GM21825 (cell line): Measurements from ENCODE around the gene DAZAP1.
A peak's percentile ranks its signal among the peaks of the same experiment; 100 is the strongest.

Experiments
- ATAC-seq: cut with Tn5 transposase; IDR thresholded peaks from one replicate; pipeline ENCODE4 v1.9.1; 2021; ENCODE audit warnings: mild to moderate bottlenecking, moderate library complexity; ENCODE audit not compliant: unreplicated experiment

DAZAP1 gene

GRCh38 chr19:1393841-1394240, 13.5 kb upstream of the DAZAP1 start:
- no peak for ATAC-seq

DNA sequence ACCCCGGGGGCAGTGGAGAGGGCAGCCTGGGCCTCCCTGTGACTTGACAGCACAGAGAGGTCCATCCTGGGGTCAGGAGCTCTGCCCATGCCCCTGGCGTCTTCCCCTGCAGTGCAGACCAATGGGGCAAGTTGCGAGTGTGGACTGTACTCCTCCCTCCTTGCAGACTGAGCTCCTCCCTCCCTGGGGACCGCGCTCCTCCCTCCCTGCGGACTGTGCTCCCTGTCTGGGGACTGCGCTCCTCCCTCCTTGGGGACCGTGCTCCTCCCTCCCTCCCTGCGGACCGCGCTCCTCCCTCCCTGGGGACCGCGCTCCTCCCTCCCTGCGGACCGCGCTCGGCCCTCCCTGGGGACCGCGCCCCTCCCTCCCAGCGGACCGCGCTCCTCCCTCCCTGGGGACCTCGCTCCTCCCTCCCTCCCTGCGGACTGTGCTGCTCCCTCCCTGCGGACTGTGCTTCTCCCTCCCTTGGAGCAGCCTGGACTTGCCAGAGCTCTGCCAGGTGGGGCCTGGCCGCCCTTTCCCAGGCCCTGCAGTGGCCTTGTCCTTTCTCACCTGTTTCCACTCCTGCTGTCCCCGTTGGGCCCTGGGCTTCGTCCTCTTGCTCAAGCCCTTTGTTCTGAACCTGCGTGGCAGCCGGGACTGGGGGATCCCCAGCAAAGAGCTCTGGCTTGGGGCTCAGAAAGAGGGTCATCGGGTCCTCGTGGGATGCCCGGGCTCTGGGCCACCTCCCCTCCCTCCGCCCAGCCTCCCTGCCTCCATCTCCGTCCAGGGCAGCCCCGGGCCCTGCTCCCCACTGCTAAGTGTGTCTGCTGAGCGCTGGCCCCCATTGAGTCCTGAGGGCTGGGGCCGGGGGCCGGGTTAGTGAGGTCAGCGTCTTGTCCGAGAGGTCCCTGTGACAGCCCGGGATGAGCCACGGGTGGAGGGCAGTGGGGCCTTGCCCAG, 12.9 kb upstream of the DAZAP1 start:
- no peak for ATAC-seq

DNA sequence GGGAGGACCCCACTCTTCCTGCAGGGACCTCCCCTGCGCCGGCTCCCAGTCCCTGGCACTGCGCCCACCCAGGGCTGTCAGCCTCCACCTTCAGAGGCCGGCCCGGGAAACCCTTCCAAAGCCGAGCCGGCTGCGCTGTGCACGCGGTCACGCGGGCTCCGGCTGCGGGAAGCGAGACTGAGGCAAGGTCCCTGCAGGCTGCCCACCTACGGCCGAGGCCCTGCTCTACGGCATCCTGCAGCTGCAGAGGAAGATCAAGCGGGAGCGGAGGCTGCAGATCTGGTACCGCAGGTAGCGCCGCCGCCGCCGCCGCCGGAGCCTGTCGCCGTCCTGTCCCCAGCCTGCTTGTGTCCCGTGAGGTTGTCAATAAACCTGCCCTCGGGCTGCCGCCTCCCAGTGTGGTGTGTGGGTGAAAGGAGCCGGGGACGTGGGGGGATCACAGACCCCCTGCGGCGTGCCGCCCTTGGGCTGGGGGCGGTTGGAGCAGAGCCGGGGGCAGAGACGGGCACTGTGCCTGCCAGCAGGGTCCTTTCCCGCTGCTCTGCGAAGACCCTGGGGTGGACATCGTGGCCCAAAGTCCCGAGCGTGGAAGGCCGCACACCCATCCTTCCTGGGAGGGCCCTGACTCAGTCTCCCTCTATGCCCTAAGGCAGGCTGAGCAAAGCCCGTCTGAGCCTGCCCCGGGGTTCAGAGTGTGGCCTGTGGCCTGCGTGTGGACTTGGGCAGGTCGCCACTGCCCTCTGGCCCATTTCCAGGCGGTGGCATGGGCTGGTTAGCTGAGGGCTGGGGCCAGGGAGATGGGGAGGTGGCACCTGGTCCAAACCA, 12.0 kb upstream of the DAZAP1 start:
- no peak for ATAC-seq

DNA sequence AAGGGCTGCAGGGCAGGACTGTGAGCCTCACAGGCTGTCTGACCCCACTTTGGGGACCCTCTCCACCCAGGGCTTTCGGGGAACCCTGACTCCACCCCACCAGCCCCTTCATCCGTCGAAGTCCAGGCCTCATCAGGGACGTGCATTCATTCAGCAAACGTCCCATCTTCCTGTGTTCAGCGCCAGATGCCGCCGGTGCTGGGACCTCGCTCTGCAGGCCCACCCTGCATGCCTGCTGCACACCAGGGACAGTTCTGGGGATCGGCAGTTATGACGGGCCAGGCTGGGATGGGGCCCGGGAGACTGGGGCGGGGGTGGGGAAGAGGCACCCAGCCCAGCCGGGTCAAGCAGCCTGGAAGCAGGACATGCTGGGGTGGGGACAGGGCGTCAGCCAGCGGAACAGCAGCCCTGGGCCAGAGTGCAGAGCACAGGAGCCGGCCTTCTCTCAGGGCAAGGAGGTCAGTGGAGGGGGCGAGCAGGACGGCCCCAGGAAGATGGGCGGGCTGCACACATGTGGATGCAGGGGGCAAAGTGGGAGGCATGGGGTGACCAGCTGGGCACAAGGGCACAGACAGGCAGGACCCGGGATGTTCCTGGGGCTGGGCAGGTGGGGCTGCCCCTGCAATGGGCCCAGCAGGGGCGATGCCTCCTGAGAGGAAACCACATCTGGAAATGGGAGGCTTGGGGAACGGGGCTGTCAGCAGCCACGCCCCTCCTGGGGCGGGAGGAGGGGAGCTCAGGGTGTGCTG, 11.2 kb upstream of the DAZAP1 start:
- no peak for ATAC-seq

DNA sequence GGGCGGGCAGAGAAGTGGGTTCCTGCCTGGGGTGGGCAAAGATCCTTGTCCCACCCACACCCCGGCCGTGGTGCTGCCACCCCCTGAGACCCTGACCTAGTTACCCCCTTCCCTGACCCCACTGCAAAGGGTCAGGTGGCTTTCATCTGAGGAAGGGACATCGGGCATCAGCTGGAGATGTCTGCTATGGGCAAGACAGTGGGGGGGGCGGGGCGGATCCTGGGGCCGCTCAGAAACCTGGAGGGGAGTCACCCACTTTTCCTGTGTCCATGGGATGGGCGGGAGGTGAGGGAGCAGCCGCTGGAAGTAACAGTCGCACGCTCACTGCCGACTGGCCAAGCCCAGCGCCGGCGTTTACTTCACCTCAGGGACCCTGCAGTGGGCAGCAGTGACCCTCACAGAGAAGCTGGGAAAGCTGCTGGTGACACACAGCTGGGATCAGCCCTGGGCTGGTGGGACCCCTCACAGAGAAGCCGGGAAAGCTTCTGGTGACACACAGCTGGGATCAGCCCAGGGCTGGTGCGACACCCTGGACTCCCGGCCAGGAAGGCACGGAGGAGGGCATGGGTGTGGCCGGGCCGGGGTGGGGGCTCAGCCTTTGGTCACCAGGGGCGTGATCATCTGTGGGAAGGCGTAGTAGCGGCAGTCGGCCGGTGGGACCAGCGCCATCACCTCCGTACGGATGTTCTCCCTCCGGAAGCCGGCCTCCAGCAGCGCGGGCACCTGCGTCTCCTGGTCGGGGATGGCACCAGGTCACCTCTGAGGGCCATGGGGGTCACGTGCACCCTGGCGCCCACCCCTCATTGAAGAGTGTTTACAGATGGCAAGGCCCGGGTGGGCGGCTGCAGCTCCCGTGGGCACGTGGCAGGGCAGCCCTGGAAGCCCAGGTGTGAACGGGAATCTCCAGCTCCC, 10.4 kb upstream of the DAZAP1 start:
- ATAC-seq, result no peak

DNA sequence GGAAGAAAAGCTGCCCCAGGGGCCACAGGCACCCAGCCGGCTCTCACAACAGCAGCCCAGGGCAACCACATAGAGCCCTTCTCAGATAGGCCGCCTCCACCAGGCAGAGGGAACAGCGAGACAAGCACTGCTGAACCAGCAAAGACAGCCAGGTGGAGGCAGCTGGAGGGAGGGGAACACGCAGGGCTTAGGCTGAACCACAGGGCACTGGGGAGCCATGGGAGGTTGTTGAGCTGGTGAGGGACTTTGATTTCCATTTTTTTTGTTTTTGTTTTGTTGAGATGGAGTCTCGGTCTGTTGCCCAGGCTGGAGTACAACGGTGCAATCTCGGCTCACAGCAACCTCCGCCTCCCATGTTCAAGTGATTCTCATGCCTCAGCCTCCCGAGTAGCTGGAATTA, 9.5 kb upstream of the DAZAP1 start:
- ATAC-seq, result no peak

DNA sequence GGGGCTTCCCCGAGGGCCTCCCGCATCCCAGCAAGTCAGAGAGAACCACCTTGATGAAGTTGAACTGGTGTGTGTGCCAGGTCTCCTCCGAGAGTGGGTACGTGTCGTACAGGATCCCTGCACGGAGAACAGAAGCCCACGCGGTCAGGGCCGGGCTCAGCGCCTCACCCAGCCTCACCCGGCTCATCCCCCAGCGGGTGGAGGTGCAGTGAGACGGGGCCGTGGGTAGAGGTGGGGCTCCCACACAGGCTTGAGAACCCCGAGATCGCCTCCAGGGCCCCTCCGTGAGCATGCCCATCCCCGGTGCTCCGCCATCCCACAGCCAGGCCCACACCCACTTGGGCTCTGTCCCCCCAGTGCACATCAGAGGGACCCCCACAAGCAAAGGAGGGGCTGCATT, 8.3 kb upstream of the DAZAP1 start:
- no peak for ATAC-seq

GRCh38 chr19:1399745-1400144, 7.6 kb upstream of the DAZAP1 start:
- no peak for ATAC-seq

DNA sequence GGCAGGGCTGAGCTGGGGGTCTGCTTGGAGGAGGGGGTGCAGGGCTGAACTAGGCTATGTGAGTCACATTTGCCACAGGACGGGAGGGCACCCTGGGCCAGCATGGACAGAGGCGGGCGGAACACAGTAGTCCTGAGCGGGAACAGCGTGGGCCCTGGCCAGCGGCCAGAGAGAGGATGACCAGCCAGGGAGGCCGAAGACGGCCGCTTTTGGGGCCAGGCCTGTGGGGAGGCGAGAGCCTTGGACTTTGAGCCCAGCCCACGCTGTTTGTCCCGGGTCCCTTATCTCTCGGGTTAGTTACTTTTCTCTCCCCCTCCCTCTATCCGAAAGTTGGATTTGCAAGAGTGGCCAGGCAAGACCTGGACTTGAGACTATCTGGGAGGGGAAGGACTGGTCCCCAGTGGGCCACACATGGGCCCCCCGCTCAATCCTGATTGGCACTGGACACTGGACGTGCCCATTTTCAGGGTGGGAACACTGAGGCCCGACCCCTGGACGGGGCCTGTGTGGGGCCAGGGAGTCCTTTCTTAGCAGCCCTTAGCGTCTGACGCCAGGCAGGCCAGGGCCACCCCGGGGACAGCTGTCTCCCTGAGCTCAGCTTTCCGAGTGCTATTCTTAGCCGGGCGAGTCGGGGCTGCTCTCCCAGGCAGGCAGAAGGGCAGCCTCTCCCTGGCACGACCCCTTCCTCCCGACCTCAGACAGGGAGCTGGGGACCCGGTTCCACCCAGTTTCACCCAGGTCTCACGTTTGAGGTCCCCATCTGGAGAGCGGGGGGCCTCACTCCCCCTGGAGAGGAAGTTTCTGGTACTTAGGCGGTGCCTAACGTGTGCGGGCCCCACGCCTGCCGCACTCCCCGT, 6.9 kb upstream of the DAZAP1 start:
- no peak for ATAC-seq

DNA sequence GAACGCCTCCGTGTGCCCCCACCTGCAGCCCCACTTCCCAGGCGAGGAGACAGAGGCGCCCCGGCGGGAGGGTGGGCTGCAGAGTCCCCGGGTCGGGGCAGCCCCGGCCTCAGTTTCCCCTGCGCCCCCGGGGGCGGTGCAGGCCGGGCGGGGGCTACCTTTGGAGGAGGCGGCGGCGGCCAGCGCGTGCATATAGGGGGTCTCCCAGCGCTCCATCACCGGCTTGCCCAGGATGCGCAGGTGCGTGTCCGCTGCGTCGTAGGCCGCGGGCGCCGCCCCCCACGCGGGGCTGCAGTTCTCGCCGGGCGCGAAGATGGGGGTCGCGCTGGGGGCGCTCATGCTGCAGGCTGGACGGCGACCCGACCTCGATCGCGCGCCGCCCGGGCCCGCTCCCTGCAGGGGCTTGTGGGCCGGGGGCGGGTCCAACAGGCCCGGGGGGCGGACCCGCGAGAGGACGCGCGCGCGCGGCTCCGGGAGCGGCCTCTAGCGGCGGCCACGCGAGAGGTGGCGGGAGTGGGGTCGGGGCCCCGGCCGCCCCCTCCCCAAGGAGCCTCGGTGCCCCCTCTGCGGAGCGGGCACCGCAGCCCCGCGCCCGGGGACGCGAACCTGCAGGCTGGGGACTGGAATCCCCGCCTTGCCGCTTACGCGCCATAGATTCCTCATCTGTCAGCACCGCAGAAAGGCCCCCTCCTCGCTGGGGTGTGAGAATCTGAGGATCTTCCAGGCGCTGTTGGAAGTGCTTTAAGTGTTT, 6.1 kb upstream of the DAZAP1 start, which contains the start of gene GAMT:
GAMT (minus strand) TSS at position 405 of the 751 bp plus-strand sequence; CDS start at position 339, 66 bp downstream.
- ATAC-seq, result no peak

GRCh38 chr19:1401889-1402217, 5.5 kb upstream of the DAZAP1 start:
- ATAC-seq, result no peak

DNA sequence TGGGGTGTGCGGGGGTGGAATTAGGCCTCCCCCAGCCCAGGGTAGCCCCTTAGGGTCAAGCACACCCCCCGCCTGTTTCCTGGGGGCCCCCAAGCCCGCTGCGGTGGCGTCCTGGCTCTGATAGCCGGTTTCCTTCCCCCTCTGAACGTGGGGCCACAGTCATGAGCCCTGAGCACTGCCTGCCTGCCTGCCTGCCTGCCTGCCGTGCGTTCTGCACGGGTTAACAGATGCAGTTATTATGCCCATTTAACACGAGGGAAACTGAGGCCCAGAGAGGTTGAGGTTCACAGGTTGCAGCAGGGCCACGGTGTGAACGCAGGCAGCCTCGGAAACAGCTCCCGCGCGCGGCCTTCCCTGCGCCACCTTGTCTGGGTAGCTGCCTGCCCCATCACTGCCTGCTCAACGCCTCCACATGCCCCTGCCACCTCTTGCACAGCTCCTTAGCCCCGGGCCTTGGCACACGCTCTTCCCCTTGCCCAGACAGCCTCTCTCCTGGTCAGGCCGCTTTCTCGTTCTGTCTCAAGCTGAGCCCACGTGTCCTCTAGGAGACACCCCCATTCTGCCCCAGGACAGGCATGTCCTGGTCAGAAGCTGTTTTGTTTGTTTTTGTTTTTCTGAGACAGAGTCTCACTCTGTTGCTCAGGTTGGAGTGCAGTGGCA, 4.8 kb upstream of the DAZAP1 start:
- no peak for ATAC-seq

GRCh38 chr19:1406774-1407527, 435 bp upstream of the DAZAP1 start:
- ATAC-seq, result peak; percentile 66

- ATAC-seq, result no peak
Observed at GRCh38 chr19:1408300-1409203, 1.2 kb downstream of the DAZAP1 start.

DNA sequence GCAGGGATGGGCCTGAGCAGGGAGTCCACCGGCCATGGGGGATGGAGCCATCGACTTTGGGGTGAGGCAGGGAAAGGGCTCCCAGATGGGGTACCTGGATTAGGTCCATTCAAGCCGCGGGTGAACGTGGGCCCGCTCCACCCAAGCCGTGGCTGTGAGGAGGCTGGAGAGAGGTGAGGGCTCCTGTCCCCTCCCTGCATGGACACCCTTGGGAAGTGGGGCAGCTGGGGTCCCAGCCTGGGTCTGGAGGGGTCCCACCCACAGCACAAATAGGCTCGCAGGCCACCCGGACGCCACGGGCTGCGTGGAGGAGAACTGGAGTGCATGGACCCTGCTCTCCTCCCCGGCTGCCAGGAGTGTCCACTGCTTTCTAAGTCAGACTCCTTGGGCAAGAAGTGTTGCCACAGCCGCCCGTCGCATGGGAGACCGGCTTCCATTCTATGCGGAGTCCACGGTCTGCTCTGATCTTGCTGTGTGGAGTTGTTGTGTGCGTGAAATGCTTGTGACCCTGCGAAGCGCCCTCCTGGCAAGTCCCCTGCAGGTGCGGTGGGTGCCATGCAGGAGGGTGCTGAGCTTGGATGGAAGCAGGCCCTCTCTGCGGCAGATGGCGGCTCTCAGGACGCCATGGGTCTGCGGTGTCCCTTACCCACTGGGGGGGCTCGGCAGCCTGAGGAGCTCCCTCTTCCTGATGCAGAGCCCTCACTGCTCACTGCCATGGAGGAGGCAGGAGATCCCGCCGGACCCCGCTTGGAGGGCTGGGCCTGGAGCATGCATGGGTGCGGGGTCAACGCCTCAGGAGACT, 2.0 kb downstream of the DAZAP1 start:
- ATAC-seq, result no peak
